ENCODE data around the gene NFIX. TPM values are rescaled to one million over a fixed set of nuclear protein-coding genes. Genes with fewer than 3 reads are reported as not detected.

Gene NFIX
- total and polyA plus RNA-seq, 9 of the 15 experiments (the other 6 are each of a cell fraction or from before 2014, with no cell fraction given) = 0.28 to 26.8 (median 5.4) TPM

- peak in 1 of 2 experiments; percentile 43; a peak in 1 of 4 replicates for TF ChIP-seq KDM4B (IDR thresholded peaks at IDR 0.05; ENCODE audit: borderline replicate concordance in 2 of 2, low read depth in 1 of 2)
- TF ChIP-seq RBFOX2 (IDR thresholded peaks at IDR 0.05; ENCODE audit: low read depth, low read length) = peak; percentile 67
- TF ChIP-seq, protein P1, sequence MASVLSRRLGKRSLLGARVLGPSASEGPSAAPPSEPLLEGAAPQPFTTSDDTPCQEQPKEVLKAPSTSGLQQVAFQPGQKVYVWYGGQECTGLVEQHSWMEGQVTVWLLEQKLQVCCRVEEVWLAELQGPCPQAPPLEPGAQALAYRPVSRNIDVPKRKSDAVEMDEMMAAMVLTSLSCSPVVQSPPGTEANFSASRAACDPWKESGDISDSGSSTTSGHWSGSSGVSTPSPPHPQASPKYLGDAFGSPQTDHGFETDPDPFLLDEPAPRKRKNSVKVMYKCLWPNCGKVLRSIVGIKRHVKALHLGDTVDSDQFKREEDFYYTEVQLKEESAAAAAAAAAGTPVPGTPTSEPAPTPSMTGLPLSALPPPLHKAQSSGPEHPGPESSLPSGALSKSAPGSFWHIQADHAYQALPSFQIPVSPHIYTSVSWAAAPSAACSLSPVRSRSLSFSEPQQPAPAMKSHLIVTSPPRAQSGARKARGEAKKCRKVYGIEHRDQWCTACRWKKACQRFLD (CRISPR knock-in tag; IDR thresholded peaks at IDR 0.05) = no peak
- peak; percentile 70 for TF ChIP-seq CXXC5 (CRISPR knock-in tag; IDR thresholded peaks at IDR 0.05)
- TF ChIP-seq ZNF644 (tag; IDR thresholded peaks at IDR 0.05; ENCODE audit: low read depth) = peak; percentile 44; the same call in 1 of the 2 replicates
- no peak for TF ChIP-seq ATF3 (IDR thresholded peaks at IDR 0.05)
- TF ChIP-seq ATF3 (CRISPR knock-in tag; conservative IDR thresholded peaks at IDR 0.05) = no peak
- peak; percentile 62; the same call in 1 of the 2 replicates for TF ChIP-seq REST (IDR thresholded peaks at IDR 0.05; ENCODE audit: borderline replicate concordance)
- no peak for TF ChIP-seq REST (CRISPR knock-in tag; IDR thresholded peaks at IDR 0.05; ENCODE audit: low read depth)
- TF ChIP-seq, protein P2, sequence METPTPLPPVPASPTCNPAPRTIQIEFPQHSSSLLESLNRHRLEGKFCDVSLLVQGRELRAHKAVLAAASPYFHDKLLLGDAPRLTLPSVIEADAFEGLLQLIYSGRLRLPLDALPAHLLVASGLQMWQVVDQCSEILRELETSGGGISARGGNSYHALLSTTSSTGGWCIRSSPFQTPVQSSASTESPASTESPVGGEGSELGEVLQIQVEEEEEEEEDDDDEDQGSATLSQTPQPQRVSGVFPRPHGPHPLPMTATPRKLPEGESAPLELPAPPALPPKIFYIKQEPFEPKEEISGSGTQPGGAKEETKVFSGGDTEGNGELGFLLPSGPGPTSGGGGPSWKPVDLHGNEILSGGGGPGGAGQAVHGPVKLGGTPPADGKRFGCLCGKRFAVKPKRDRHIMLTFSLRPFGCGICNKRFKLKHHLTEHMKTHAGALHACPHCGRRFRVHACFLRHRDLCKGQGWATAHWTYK (CRISPR knock-in tag; IDR thresholded peaks at IDR 0.05) = peak; percentile 96
Observed at GRCh38 chr19:13104360-13104847, 109.1 kb downstream of the NFIX start (continued).
